ENCODE data around the gene ASTL.

Gene ASTL

GRCh38 chr2:96180002-96180401 lies 41.7 kb upstream of the ASTL start:
- no peak overlapping the region for H3K4me3 ChIP-seq (replicated peaks; ENCODE audit: insufficient read depth, low read length)
- no peak for DNase-seq (ENCODE audit: low read depth in 1 of 2, low spot score in 1 of 2)
- no peak for TF ChIP-seq REST (IDR thresholded peaks at IDR 0.05; ENCODE audit: insufficient replicate concordance, low read depth)
- TF ChIP-seq CTCF (IDR thresholded peaks at IDR 0.05; ENCODE audit: insufficient read depth, low read length): no peak
- H3K27me3 ChIP-seq (ENCODE audit: insufficient read depth, poor library complexity, severe bottlenecking): no peaks in the 10 kb centered on the region
- no peak overlapping the region for H3K27ac ChIP-seq (replicated peaks)

GRCh38 chr2:96176661-96177060 lies 38.4 kb upstream of the ASTL start:
- TF ChIP-seq CTCF (IDR thresholded peaks at IDR 0.05; ENCODE audit: insufficient read depth, low read length) (no peak), REST (IDR thresholded peaks at IDR 0.05; ENCODE audit: insufficient replicate concordance, low read depth) (no peak), SPI1 (IDR thresholded peaks at IDR 0.05; ENCODE audit: borderline replicate concordance, low read depth) (no peak), GABPA (IDR thresholded peaks at IDR 0.05; ENCODE audit: low read depth) (no peak), POLR2AphosphoS5 (IDR thresholded peaks at IDR 0.05; ENCODE audit: low read depth) (no peak)
- Histone ChIP-seq H3K4me3 (replicated peaks; ENCODE audit: insufficient read depth, low read length) (no peak overlapping the region), H3K27ac (replicated peaks) (no peak overlapping the region), H3K27me3 (ENCODE audit: insufficient read depth, poor library complexity, severe bottlenecking) (no peaks in the 10 kb centered on the region)
- DNase-seq (ENCODE audit: low read depth in 1 of 2, low spot score in 1 of 2): no peak

GRCh38 chr2:96175951-96176350 lies 37.6 kb upstream of the ASTL start:
- H3K27ac ChIP-seq (replicated peaks): no peak overlapping the region
- H3K27me3 ChIP-seq (ENCODE audit: insufficient read depth, poor library complexity, severe bottlenecking): no peaks in the 10 kb centered on the region
- no peak for TF ChIP-seq GABPA (IDR thresholded peaks at IDR 0.05; ENCODE audit: low read depth)
- TF ChIP-seq POLR2AphosphoS5 (IDR thresholded peaks at IDR 0.05; ENCODE audit: low read depth): no peak
- TF ChIP-seq CTCF (IDR thresholded peaks at IDR 0.05; ENCODE audit: insufficient read depth, low read length): no peak
- TF ChIP-seq SPI1 (IDR thresholded peaks at IDR 0.05; ENCODE audit: borderline replicate concordance, low read depth): no peak
- TF ChIP-seq REST (IDR thresholded peaks at IDR 0.05; ENCODE audit: insufficient replicate concordance, low read depth): no peak
- H3K4me3 ChIP-seq (replicated peaks; ENCODE audit: insufficient read depth, low read length): no peak overlapping the region
- DNase-seq (ENCODE audit: low read depth in 1 of 2, low spot score in 1 of 2): no peak

Data from HL-60 (cell line).